GM19463 (cell line): ENCODE data around the gene FRMD3.

ENCODE experiments used
- ATAC-seq: cut with Tn5 transposase; IDR thresholded peaks from one replicate; pipeline ENCODE4 v1.9.1; 2021; ENCODE audit warnings: mild to moderate bottlenecking, moderate library complexity; ENCODE audit not compliant: unreplicated experiment

Gene FRMD3

GRCh38 chr9:83197591-83197990, 340.6 kb downstream of the FRMD3 start:
- ATAC-seq, result no peak

GRCh38 chr9:83196946-83197345, 341.3 kb downstream of the FRMD3 start:
- ATAC-seq, result no peak
